Esophagus squamous epithelium (tissue), 5 donors: ENCODE results near the gene SYT1. TPM values are rescaled to one million over a fixed set of nuclear protein-coding genes. Genes with fewer than 3 reads are reported as not detected.

Experiments used
- DNase-seq: peaks from one replicate; lab custom pipeline; 2025; lab: John Stamatoyannopoulos, UW
- H3K27ac ChIP-seq, 4 donors: fragments of 200-600 bp; sonication (generic); one replicate each; pipeline ENCODE4 v1.5.1; 2016 to 2019; ENCODE audit warnings: mild to moderate bottlenecking in 1 of 4
- H3K27me3 ChIP-seq, 4 donors: fragments of 200-600 bp; sonication (generic); 1 replicate in 3 of 4; 2 replicates in 1 of 4; pipeline versions ENCODE4 v1.5.1 to v1.6.0; 2017 to 2021; ENCODE audit warnings: antibody characterized with exemption in 1 of 4
- H3K36me3 ChIP-seq, 3 donors: fragments of 200-600 bp; sonication (generic); one replicate each; pipeline ENCODE4 v1.5.1; 2016 to 2019
- H3K4me1 ChIP-seq, 3 donors: fragments of 200-600 bp; sonication (generic); one replicate each; pipeline ENCODE4 v1.5.1; 2017 to 2019
- H3K4me3 ChIP-seq, 4 donors: fragments of 200-600 bp; sonication (generic); 1 replicate in 3 of 4; 2 replicates in 1 of 4; pipeline ENCODE4 v1.5.1; 2016 to 2019; ENCODE audit warnings: mild to moderate bottlenecking in 2 of 4, moderate library complexity in 1 of 4
- H3K9me3 ChIP-seq, 3 donors: fragments of 200-600 bp; sonication (generic); one replicate each; pipeline ENCODE4 v1.5.1; 2016 to 2019
- CTCF ChIP-seq, 6 experiments: fragments of 450-650 bp in 4 of 6; fragments of 200-600 bp in 2 of 6; sonication (generic) in 2 of 6; IDR thresholded peaks; one replicate each; pipeline ENCODE4 v1.5.1; 2016 to 2019; ENCODE audit warnings: antibody characterized with exemption in 6 of 6, mild to moderate bottlenecking in 4 of 6, moderate library complexity in 4 of 6
- POLR2A ChIP-seq, 4 donors: fragments of 450-650 bp; IDR thresholded peaks; one replicate each; pipeline ENCODE4 v1.6.1; 2017; ENCODE audit warnings: antibody characterized with exemption in 4 of 4, mild to moderate bottlenecking in 4 of 4, moderate library complexity in 3 of 4
- WGBS, 2 donors: methylation state at CpG; one replicate each; pipeline ENCODE4 v1.1.5; 2018; 5-methylcytosine and 5-hydroxymethylcytosine counted together
- intact Hi-C: fragments of 100-400 bp; cut with DNase I; formaldehyde crosslinking; loops from one replicate; pipeline ENCODE4 v1.15.0; 2022
- total RNA-seq, 4 donors: library from RNA; depleted of rRNA; stranded (reverse); fragments of >200 nt; gene quantifications; one replicate each; pipeline ENCODE4 v1.1.0, GENCODE V29; 2016
- donor health status: DM: yes; HTN: yes; CAD: no.

The SYT1 gene
- total RNA-seq, 4 donors from 2014 or later: 0.26 to 2.7 TPM; not detected in 2

GRCh38 chr12:79057540-79057939 lies 193.0 kb downstream of the SYT1 start:
- DNase-seq: no peak
- H3K27me3 ChIP-seq: no peaks in the 10 kb centered on the region
- no peaks in the 10 kb centered on the region for H3K9me3 ChIP-seq
- no peaks in the 10 kb centered on the region for H3K36me3 ChIP-seq
- H3K4me3 ChIP-seq: no peak overlapping the region
- H3K27ac ChIP-seq: no peak overlapping the region
- TF ChIP-seq POLR2A (IDR thresholded peaks at IDR 0.05): no peak
- TF ChIP-seq CTCF (IDR thresholded peaks at IDR 0.05): no peak
- H3K4me1 ChIP-seq: no peaks in the 10 kb centered on the region
- intact Hi-C loops: no loop called here

- no peaks in the 10 kb centered on the region for H3K36me3 ChIP-seq
- no peaks in the 10 kb centered on the region for H3K27me3 ChIP-seq
- WGBS, 2 donors: 35 to 50% methylated on average over 1 of the region's 1 CpG
- intact Hi-C loops: no loop called here
- no peak overlapping the region for H3K4me3 ChIP-seq
- no peaks in the 10 kb centered on the region for H3K9me3 ChIP-seq
- H3K4me1 ChIP-seq: no peaks in the 10 kb centered on the region
- no peak for TF ChIP-seq CTCF (IDR thresholded peaks at IDR 0.05)
- TF ChIP-seq POLR2A (IDR thresholded peaks at IDR 0.05): no peak
- DNase-seq: no peak
- no peak overlapping the region for H3K27ac ChIP-seq
Observed at GRCh38 chr12:79058342-79058741, 193.8 kb downstream of the SYT1 start.

- Histone ChIP-seq H3K4me3 (no peak overlapping the region), H3K27ac (no peak overlapping the region), H3K27me3 (no peaks in the 10 kb centered on the region), H3K36me3 (no peaks in the 10 kb centered on the region), H3K4me1 (no peaks in the 10 kb centered on the region), H3K9me3 (no peaks in the 10 kb centered on the region)
- TF ChIP-seq POLR2A (IDR thresholded peaks at IDR 0.05) (no peak), CTCF (IDR thresholded peaks at IDR 0.05) (no peak)
- intact Hi-C loops: no loop called here
- DNase-seq: no peak
Observed at GRCh38 chr12:79059557-79059956, 195.0 kb downstream of the SYT1 start.

GRCh38 chr12:79063258-79063657 lies 198.7 kb downstream of the SYT1 start:
- H3K27ac ChIP-seq: no peak overlapping the region
- H3K4me3 ChIP-seq: no peak overlapping the region
- WGBS, 2 donors: 8 to 27% methylated on average over 1 of the region's 1 CpG
- intact Hi-C loops: no loop called here
- TF ChIP-seq POLR2A (IDR thresholded peaks at IDR 0.05) (no peak), CTCF (IDR thresholded peaks at IDR 0.05) (no peak)
- H3K4me1 ChIP-seq: no peaks in the 10 kb centered on the region
- DNase-seq: no peak
- no peaks in the 10 kb centered on the region for H3K27me3 ChIP-seq
- H3K9me3 ChIP-seq: no peaks in the 10 kb centered on the region
- H3K36me3 ChIP-seq: no peaks in the 10 kb centered on the region

- H3K4me1 ChIP-seq: no peaks in the 10 kb centered on the region
- H3K4me3 ChIP-seq: no peak overlapping the region
- DNase-seq: no peak
- H3K27ac ChIP-seq: no peak overlapping the region
- TF ChIP-seq CTCF (IDR thresholded peaks at IDR 0.05): no peak
- no peak for TF ChIP-seq POLR2A (IDR thresholded peaks at IDR 0.05)
- H3K9me3 ChIP-seq: no peaks in the 10 kb centered on the region
- H3K27me3 ChIP-seq: no peaks in the 10 kb centered on the region
- no peaks in the 10 kb centered on the region for H3K36me3 ChIP-seq
- intact Hi-C loops: no loop called here
Observed at GRCh38 chr12:79067977-79068376, 203.4 kb downstream of the SYT1 start.
